GM19372 (cell line): Measurements from ENCODE around the gene LCP2.

ENCODE experiments used
- ATAC-seq: cut with Tn5 transposase; IDR thresholded peaks from one replicate; pipeline ENCODE4 v1.9.1; 2021; ENCODE audit warnings: mild to moderate bottlenecking, low read depth, moderate library complexity; ENCODE audit not compliant: unreplicated experiment

LCP2 gene

DNA sequence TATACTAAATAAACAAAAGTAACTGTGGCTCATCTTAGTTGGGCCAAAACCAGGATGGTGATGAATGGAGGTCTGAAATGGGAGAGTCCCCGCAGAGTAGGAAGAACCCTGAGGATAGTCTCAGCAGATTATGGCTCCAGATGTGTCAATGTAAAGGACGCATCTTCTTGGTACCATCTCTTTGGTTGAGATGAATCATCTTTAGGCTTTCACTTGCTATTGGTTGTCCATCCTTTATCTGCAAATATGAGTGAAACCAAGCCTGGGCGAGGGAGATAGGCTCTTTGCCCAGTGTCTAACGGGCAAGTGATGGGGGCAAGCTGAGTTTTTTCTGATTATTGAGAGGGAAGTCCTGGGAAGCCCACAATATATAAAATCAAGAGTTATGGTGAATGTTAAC lies 19.4 kb upstream of the LCP2 start:
- ATAC-seq = no peak

DNA sequence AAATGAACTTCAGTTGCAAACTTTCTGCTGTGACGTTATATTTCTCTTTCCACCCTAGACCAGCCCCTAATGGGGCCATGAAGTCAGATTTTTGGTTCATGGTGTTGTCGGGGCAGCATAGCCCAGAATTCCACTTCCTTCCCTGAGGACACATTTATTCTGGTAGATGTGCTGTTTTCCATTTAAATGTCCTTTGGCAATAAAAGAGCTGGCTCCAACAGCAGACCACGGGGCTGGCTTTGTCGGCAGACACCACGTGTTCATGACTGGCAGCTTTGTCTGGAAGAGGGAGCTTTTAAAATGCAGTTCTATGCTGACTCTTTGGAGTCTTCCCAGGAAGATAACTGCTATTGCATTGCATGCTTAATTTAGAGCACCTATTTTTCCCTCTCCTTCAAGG lies 17.6 kb upstream of the LCP2 start:
- no peak for ATAC-seq

DNA sequence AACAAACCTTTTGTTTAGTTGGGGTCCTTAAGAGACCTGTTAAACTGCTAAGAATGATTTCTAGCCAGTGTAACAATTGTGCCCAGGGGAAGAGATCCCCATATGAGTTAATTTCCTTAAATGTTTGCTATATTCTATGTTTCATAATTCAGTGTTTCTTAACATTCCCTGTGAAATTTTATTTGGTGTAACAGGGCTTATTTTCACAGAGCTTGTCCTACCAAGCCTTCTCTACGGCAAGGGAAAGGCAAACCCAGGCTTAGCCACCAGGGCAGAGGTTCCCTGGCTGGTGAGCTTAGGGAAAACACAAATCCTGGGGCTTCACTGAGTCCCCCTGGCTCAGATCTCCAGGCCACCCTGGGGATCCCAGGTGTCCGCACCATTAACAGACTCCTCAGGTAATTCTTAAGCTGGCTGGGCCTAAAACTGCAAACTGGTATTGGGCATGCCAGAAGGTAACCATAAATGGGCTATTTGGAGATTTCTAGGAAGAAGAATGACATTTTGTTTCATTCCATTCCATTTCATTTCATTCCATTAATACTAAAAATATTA lies 17.0 kb upstream of the LCP2 start:
- no peak for ATAC-seq

DNA sequence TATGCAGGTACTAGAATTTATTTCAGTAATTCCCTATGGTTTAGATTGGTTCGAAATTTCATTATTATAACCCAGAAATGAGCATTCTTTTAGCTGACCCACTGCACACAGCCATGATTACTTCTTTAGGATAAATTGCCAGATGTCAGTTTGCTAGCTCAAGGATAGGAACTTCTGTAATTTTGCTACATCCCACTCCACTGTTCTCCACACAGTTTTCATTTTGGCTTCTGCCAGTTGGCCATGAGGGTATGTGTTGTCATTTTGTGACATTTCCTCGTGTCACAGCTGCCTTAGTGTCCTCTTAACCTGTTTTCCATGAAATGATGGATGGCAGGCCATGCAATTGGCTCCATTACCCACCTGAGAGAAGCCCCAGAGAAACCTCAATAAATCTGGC lies 16.2 kb upstream of the LCP2 start:
- ATAC-seq = no peak

DNA sequence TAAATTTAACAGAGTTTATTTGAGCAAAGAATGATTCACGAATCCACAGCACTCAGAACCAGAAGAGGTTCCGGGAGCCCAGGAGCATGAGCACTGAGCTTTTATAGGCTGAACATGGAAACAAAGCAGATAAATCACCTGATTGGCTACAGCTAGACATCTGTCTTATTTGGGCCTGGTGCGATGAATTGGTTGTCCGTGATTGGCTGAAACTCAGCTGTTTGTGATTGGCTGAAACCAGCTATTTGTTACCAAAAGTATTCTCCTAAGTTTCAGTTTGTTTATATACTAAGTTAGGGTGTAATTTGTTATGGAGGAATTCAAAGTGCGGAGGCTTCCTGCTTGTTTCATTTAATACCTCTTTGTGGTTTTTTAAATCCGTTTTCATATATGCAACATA lies 15.8 kb upstream of the LCP2 start:
- no peak for ATAC-seq

DNA sequence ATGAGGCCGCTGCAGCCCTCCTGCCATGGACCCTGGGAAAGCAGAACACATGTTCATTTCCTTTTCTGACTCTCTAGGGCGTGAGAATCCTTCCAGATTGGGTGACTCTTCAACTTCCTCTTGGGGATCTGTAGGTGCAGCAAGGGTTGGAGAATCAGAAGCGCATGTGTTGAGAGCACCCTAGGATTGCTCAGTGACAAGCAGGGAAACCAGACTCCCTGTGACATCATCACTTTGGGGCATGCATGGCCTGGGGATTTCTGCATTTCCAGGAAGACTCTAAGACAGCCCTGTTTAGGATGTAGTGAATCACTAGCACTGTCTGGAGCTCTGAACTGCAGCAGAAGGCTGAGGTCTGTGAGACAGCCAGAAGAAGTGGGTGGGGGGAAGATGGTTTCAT lies 15.1 kb upstream of the LCP2 start:
- peak; percentile 80 for ATAC-seq

DNA sequence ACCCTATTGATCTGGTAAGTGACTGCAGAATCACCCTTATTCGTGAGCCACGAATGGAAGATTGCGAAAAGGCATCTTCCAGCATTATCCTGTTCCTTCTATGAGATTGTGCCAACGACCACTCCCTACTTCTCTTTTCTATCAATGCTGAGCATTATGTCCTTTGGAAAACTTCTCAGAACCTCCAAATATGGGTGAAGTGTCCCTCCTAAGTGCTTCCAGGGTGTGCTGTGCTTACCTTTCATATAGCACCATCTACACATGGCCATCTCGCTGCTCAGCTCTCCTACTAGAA lies 14.7 kb upstream of the LCP2 start:
- ATAC-seq = no peak

DNA sequence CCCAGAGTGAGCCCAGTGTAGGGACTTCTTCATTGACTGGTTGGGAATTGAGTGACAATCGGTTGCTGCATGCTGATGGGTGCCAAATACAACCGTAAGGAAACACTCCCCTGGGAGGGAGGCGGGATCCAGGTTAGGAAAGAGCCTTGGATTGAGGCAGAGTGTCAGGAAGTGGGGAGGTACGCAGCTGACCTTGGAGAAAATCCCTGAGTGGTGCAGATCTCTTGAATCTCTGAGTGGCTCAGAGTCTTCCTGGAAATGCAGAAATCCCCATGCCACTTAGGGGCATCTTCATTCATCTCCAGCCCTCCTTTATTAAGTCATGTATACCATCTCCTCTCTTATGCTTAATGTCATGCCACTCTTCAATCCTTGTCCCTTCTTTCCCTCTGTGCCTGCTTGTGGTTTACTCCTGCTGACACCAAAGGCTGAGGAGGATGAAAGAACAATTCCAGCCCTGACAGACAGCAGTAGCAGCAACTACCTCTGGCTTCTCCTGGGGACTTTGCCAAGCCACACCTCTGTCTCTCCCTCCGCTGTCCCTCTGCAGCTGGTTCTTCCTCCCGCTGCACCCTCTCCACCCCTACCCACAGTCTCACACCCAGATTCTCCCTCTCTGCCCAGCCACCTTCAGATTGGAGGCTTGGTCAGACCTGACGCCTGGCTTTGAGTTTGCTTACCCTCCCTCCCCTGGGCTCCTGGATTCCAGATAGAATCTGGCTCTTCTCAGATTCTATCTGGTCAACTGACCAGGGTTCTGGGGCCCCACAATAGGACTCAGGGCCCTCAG lies 14.1 kb upstream of the LCP2 start:
- no peak for ATAC-seq

DNA sequence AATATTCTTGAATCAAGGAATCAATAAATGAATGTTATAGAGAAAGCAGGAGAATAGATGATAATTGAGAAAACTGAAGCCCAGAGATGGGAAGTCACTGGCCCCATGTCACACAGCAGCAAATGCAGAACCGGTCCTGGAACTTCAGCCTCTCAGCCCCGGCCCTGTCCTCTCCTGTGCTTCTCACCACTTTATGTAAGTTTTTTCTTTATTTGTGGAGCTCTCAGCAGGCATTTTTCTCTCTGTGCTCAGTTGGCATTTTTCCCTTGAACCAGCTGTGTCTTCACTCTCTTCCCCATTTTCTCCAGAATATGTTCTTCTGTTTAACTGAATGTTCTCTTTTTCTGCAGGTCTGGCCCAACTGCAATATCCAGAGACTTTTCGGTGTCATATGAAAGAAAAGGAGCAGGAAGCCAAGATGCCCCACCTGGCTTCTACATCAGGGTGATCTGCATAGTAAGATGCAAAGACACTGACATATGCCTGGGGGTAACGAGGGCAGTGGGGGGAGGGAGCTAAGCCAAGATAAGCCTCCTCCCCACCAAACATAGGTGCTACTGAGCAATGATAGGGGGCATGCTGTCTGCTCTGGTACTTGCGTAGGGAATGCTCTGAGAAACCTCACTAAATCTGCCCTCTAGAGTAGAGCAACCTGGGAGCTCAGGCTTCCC lies 12.8 kb upstream of the LCP2 start:
- no peak for ATAC-seq

DNA sequence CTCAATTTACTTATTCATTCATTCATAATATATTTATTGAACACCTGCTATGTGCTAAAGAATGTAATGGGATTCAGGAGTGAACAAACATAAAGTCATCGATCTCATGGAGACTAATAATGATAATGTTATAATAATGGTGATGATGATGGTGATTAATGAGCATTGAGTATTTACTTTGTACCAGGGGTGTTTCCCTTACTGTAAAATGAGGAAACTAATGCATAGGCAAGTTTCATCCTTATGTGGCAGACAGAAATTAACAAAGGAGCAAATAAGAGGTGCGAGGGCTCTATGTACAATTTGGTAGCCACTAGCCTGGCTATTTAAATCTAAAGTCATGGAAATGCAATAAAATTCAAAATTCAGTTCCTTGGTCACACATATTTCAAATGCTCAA lies 11.1 kb upstream of the LCP2 start:
- ATAC-seq = no peak

DNA sequence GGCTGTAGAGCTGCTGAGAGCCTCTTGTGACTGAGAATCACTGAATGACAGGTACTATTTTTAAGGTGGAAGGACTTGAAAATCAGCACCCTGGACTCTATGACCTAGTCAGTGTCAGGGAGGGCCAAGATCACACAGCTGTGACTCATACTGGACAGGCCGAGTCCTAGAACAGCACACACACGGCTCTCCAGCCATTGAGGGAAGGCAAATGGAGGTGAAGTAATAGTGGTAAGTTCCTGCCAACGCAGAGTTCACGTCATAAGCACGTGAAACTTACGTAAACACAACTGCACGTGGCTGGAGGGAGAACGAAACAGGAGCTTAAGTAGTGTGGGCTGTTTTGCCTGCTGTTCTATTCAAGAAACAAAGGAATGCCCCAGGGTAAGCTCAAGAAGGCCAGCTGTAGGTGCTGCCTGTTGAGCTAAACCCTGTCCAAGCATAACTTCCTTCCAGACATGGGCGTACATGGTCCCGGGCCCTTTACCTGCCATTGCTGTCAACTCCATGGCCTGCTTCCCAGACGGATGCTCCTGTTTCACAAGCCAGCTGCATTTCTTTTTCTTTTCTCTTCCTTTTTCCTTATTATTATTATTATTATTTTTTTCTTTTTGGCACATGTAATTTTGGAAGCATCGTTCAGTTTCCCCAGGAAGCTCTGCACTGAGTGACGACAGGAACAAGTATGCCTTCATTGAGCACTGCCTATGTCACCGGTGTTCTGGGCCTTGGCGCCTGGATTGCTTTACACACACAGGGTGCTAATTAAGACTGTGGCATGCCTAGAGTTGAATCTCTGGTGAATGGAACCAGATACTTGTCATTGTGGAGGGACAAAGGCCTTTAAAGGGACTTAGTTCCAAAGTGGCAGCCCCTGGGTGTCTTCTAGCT lies 10.2 kb upstream of the LCP2 start:
- no peak for ATAC-seq

DNA sequence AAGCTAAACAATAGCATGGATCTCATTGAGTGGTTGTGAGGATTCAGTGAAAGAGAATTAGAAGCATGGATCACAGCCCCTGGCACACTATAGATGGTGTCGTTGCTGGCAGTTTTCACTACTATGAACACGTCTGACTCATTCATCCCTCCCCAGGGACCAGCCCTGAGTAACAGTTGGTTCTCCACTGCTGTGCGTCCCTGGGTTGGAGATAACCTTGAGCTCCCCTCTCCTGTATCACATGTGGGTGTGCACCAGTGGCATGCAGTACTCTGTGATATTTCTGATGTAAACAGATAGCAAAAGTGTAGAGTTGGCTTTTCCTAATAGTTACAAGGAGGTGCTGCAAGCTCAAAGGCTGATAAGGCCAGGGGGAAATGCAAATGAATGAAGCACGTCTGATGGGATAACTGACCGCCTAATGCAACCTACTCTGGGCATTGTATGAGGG lies 8.8 kb upstream of the LCP2 start:
- no peak for ATAC-seq

DNA sequence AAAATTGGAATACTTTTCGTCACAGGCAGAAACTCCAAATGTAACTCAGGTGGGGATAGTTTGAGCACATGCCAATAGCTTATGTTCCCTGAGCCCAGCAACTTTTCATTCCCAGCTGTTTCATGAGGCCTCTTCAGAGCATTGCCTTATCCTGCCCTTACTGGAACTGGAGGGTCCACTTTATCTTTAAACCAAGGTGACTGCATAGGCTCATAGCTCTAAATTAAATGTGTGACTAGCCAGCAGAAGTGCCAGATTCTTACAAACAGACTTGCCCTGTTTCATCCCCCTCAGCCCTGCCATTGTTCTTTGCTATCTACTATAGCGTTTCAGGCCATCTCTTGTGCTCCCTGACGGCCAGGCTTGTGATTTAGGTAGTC lies 8.1 kb upstream of the LCP2 start:
- ATAC-seq = no peak

DNA sequence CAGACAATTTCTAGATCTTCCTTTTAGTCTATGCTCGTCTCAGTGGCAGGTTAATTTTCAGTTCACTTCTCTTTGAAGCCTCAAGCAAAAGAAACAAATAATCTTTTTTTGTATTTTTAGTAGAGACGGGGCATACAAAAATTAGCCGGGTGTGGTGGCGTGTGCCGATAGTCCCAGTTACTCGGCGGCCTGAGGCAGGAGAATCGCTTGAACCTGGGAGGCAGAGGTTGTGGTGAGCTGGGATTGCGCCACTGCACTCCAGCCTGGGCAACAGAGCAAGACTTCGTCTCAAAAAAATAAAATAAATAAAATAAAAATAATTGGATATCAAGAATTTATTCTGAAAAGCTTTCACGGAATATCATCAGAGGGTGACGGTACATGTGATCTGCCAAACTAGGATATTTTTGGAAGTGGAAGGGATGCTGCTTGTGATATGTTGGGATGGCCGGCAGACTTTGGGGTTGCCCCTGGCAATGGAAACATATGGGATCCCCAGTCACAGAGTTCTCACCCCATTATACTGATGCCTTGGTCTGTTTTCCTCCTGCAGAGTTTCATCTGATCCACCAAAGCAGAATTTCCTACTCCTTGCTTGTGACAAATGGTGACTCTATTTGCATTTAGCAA lies 7.6 kb upstream of the LCP2 start:
- ATAC-seq = no peak

DNA sequence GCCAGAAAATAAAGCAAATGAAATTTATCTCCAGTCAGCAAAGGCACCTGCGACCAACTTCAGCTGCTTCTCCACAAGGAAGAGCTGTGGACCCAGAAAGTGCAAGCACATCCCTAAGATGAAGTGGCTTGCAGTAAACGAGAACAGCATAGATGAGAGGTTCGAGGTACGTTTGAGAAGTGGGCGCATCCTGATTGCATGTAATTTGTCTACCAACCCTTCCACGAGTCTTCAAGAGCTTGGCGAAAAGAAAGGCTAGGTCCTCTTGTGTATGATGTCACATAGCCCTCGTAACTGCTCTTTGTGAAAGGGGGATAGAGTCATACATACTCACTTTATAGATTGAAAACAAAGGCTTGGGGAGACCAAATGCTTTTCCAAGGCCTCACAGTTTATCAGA lies 6.0 kb upstream of the LCP2 start:
- no peak for ATAC-seq

DNA sequence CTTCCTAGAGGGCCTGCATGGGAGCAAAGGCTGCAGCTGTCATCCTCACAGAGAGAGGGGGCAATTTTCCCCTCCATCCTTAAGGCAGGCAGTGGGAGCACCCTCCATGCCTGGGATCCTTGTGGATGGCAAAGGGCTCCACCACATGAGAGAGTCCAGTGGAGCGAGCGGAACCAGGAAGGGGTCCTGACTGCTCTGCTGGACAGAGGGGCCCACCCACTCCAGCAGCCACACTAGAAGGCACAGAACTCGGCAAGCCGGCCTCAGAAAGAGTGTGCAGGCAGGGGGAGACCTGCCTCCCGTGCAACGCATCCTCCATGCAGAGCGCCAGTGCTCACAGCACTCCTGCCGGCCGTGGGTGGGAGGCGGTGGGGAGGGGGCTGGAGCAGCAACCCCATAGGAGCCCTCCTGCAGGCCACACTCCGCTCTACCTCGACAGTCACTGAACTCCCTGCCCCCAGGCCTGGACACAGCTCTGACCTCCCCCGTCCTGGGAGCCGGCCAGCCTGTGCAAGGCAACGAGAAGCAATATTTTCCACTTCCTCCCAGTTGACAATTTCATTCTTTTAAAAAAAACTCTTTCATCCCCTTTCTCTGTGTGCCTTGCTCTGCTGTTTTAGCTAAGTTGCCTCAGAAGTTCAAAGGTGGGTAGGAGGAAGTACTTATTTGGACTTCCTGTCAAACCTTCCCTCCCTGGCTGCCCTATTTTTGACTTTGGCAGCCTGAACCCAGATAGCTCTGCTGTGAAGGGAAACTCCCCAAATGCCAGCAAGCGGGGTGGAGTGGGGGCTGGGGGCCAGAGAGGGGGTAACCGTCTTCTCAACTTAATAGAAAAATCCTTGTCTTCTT lies 5.3 kb upstream of the LCP2 start:
- peak; percentile 96 for ATAC-seq

DNA sequence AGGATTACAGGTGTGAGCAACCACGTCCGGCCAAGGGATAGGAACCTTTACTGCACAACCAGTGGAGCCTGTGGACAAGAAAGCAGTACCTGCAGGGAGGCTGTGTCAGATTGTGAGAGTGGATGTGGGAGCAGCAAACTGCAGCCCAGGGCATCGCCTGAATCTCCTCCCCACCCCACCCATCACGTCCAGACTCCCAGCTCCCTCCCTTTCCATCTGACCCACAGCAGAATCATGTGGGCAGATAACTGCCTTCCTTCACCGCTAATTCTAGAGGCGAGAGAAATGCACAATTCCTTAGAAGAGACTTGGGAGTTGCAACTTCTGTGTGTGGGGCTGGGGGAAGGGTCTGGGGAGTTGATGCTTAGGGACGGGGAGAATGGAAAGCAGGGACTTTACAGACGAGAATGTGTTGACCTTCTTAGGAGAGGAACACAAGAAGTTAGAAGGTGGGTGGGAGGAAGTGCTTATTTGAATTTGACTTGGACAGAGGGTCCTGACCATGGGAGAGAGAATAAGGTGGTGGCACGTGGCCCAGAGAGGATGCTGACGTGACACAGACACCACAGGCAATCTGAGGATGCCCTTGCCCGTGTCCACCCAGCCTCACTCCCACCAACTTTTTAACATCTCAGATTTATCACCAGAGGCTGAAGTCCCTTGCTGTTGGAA lies 4.5 kb upstream of the LCP2 start:
- no peak for ATAC-seq

DNA sequence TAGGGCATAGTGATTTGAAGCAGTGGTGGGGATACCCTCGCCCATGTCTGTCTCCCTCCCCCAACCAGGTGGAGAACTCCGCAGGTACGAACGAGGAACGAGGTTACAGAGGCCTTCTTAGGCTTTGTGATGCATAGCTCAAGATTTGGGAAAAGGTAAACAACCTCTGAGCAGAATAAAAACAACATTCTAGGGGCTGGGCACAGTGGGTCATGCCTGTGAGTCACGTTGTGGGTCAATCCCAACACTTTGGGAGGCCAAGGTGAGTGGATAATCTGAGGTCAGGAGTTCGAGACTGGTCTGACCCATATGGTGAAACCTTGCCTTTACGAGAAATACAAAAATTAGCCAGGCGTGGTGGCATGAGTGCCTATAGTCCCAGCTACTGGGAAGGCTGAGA lies 3.6 kb upstream of the LCP2 start:
- ATAC-seq = no peak

DNA sequence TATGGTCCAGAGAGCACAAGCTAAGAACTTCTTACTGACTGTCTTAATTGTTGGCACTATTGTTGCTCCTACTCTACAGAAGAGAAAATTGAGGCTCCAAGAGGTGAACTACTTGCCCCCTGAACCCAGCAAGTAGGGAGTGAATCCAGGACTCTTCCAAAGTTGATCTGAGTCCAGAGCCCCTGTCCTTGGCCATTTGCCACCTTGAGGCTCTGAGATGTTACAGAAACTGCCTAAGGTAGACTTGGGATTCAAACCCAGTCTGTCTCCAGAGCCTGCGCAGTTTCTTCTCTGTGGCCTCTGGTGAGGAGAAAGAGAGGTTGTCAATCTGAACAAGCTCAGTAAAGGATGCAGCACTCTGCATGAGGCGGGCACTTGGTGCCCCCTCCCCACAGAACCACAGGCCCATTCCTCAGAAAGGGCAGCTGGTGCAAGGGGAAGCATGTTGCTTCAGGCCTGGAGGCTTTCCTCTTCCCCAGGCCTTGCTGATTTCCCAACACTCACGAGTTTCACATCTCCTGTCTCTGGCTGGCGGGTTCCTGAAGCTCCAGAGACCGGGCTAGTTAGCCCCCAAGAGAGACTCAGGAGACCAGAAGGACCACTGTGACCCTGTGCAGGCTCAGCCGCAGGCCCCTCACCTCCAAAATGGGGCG lies 2.9 kb upstream of the LCP2 start:
- ATAC-seq = no peak
